Measurements from ENCODE around the gene AMH.
"Not testable (repeated sequence)": the region's sequence is repeated elsewhere in the genome, so short reads cannot be mapped to it uniquely, and the experiment has no call there.

Gene AMH

GRCh38 chr19:2273356-2274184, 24.4 kb downstream of the AMH start:
- H3K36me3 ChIP-seq (ENCODE audit: insufficient read depth, low read length), result peaks cover 5% of the 10 kb centered on the region
- peaks cover 3% of the 10 kb centered on the region; the same call in 1 of the 2 replicates for H3K4me1 ChIP-seq (ENCODE audit: insufficient read depth, low read length)
- H3K9me3 ChIP-seq (ENCODE audit: control insufficient read depth, insufficient read depth, low read length), result no peaks in the 10 kb centered on the region
- H3K9ac ChIP-seq (ENCODE audit: low read depth, low read length), result peak overlapping the region; percentile 43

- Histone ChIP-seq H3K9ac (ENCODE audit: low read depth, low read length) (no peak overlapping the region), H3K4me1 (ENCODE audit: insufficient read depth, low read length) (peaks cover 3% of the 10 kb centered on the region; the same call in 1 of the 2 replicates), H3K36me3 (ENCODE audit: insufficient read depth, low read length) (peaks cover 5% of the 10 kb centered on the region), H3K9me3 (ENCODE audit: control insufficient read depth, insufficient read depth, low read length) (no peaks in the 10 kb centered on the region)
Measured at GRCh38 chr19:2274185-2274711, 25.1 kb downstream of the AMH start.

GRCh38 chr19:2274931-2275535, 25.9 kb downstream of the AMH start:
- no peaks in the 10 kb centered on the region for H3K9me3 ChIP-seq (ENCODE audit: control insufficient read depth, insufficient read depth, low read length)
- peaks cover 5% of the 10 kb centered on the region for H3K36me3 ChIP-seq (ENCODE audit: insufficient read depth, low read length)
- H3K4me1 ChIP-seq (ENCODE audit: insufficient read depth, low read length), result peaks cover 3% of the 10 kb centered on the region; the same call in 1 of the 2 replicates
- H3K9ac ChIP-seq (ENCODE audit: low read depth, low read length), result no peak overlapping the region

GRCh38 chr19:2275588-2276428, 26.7 kb downstream of the AMH start:
- H3K9me3 ChIP-seq (ENCODE audit: control insufficient read depth, insufficient read depth, low read length), result no peaks in the 10 kb centered on the region
- peaks cover 5% of the 10 kb centered on the region for H3K36me3 ChIP-seq (ENCODE audit: insufficient read depth, low read length)
- H3K9ac ChIP-seq (ENCODE audit: low read depth, low read length), result no peak overlapping the region
- H3K4me1 ChIP-seq (ENCODE audit: insufficient read depth, low read length), result peaks cover 3% of the 10 kb centered on the region; the same call in 1 of the 2 replicates

- Histone ChIP-seq H3K36me3 (ENCODE audit: insufficient read depth, low read length) (peaks cover 5% of the 10 kb centered on the region), H3K9ac (ENCODE audit: low read depth, low read length) (no peak overlapping the region), H3K4me1 (ENCODE audit: insufficient read depth, low read length) (peaks cover 3% of the 10 kb centered on the region; the same call in 1 of the 2 replicates), H3K9me3 (ENCODE audit: control insufficient read depth, insufficient read depth, low read length) (no peaks in the 10 kb centered on the region)
Measured at GRCh38 chr19:2276429-2276986, 27.4 kb downstream of the AMH start.

- H3K4me1 ChIP-seq (ENCODE audit: insufficient read depth, low read length), result peaks cover 3% of the 10 kb centered on the region; the same call in 1 of the 2 replicates
Measured at GRCh38 chr19:2277138-2277537, 28.0 kb downstream of the AMH start.

GRCh38 chr19:2278459-2279158, 29.5 kb downstream of the AMH start:
- Histone ChIP-seq H3K4me1 (ENCODE audit: insufficient read depth, low read length) (peaks cover 3% of the 10 kb centered on the region; the same call in 1 of the 2 replicates), H3K36me3 (ENCODE audit: insufficient read depth, low read length) (no peaks in the 10 kb centered on the region), H3K9ac (ENCODE audit: low read depth, low read length) (no peak overlapping the region), H3K9me3 (ENCODE audit: control insufficient read depth, insufficient read depth, low read length) (no peaks in the 10 kb centered on the region)

More at GRCh38 chr19:2277138-2277537, 28.0 kb downstream of the AMH start:
- Histone ChIP-seq H3K9ac (ENCODE audit: low read depth, low read length) (no peak overlapping the region), H3K9me3 (ENCODE audit: control insufficient read depth, insufficient read depth, low read length) (no peaks in the 10 kb centered on the region), H3K36me3 (ENCODE audit: insufficient read depth, low read length) (peaks cover 5% of the 10 kb centered on the region)

- Histone ChIP-seq H3K4me1 (ENCODE audit: insufficient read depth, low read length) (no peaks in the 10 kb centered on the region; the same call in 1 of the 2 replicates), H3K9ac (ENCODE audit: low read depth, low read length) (no peak overlapping the region), H3K9me3 (ENCODE audit: control insufficient read depth, insufficient read depth, low read length) (no peaks in the 10 kb centered on the region), H3K36me3 (ENCODE audit: insufficient read depth, low read length) (no peaks in the 10 kb centered on the region)
Measured at GRCh38 chr19:2280633-2281264, 31.6 kb downstream of the AMH start.

- H3K9me3 ChIP-seq (ENCODE audit: control insufficient read depth, insufficient read depth, low read length); H3K4me1 ChIP-seq (ENCODE audit: insufficient read depth, low read length); H3K36me3 ChIP-seq (ENCODE audit: insufficient read depth, low read length): not testable (repeated sequence)
- H3K9ac ChIP-seq (ENCODE audit: low read depth, low read length), result peak overlapping the region; percentile 12; the same call in 1 of the 2 replicates
Measured at GRCh38 chr19:2281265-2282061, 32.3 kb downstream of the AMH start.

GRCh38 chr19:2282062-2282861, 33.1 kb downstream of the AMH start, which contains the start of gene PEAK3:
TSS of gene PEAK3 (minus strand) at chr19:2282175. CDS start at chr19:2280931, 1,244 bp downstream.
- H3K9ac ChIP-seq (ENCODE audit: low read depth, low read length), result peak within 1 kb of the TSS; percentile 12; the same call in 1 of the 2 replicates
- H3K9me3 ChIP-seq (ENCODE audit: control insufficient read depth, insufficient read depth, low read length), result no peaks in the 10 kb centered on the region
- H3K4me1 ChIP-seq (ENCODE audit: insufficient read depth, low read length), result no peaks in the 10 kb centered on the region
- H3K36me3 ChIP-seq (ENCODE audit: insufficient read depth, low read length), result no peaks in the 10 kb centered on the region

GRCh38 chr19:2282862-2283237, 33.7 kb downstream of the AMH start:
- Histone ChIP-seq H3K9ac (ENCODE audit: low read depth, low read length) (no peak overlapping the region), H3K9me3 (ENCODE audit: control insufficient read depth, insufficient read depth, low read length) (no peaks in the 10 kb centered on the region), H3K4me1 (ENCODE audit: insufficient read depth, low read length) (no peaks in the 10 kb centered on the region), H3K36me3 (ENCODE audit: insufficient read depth, low read length) (no peaks in the 10 kb centered on the region)

Measured in ES-I3 (cell line).